A673 (cell line): ENCODE measurements around the gene TRPV5. TPM values are rescaled to one million over a fixed set of nuclear protein-coding genes. Genes with fewer than 3 reads are reported as not detected.

Experiments
- BruUV-seq: library from RNA; stranded (reverse); fragments of 400-500 nt; replicated peaks from 2 replicates; lab custom pipeline; 2021; lab: Mats Ljungman, UMichigan
- CTCF ChIA-PET: fragments of 300-600 bp; sonication (Branson Sonifier 250); formaldehyde crosslinking; loops from one replicate; lab custom pipeline; 2022; ENCODE audit warnings: antibody characterized with exemption; lab: Charles Lee
- POLR2A ChIA-PET: fragments of 300-600 bp; sonication (Branson Sonifier 250); formaldehyde crosslinking; loops from one replicate; lab custom pipeline; 2022; ENCODE audit warnings: antibody characterized with exemption; ENCODE audit not compliant: low non-redundant PET; lab: Charles Lee
- DNase-seq: peaks from one replicate; pipeline ENCODE4 v3.0.0-alpha.2; 2015; ENCODE audit warnings: low spot score
- H3K27ac ChIP-seq: fragments of 200-600 bp; sonication (generic); 2 replicates; pipeline ENCODE4 v1.5.1; 2016; ENCODE audit warnings: mixed run types, low read depth, mild to moderate bottlenecking, mixed read lengths, antibody characterized with exemption, low read length; ENCODE audit not compliant: poor library complexity, severe bottlenecking
- H3K27me3 ChIP-seq: fragments of 200-600 bp; sonication (generic); replicated peaks from 2 replicates; pipeline ENCODE4 v1.6.1; 2017; ENCODE audit warnings: mixed run types, low read depth, mild to moderate bottlenecking, mixed read lengths, antibody characterized with exemption, low read length; ENCODE audit not compliant: insufficient read depth, poor library complexity
- H3K36me3 ChIP-seq: fragments of 200-600 bp; sonication (generic); 2 replicates; pipeline ENCODE4 v1.6.1; 2016; ENCODE audit warnings: mixed run types, mild to moderate bottlenecking, mixed read lengths, antibody characterized with exemption, low read length; ENCODE audit not compliant: insufficient read depth, poor library complexity, severe bottlenecking
- H3K4me1 ChIP-seq: fragments of 200-600 bp; sonication (generic); 2 replicates; pipeline ENCODE4 v1.6.1; 2017; ENCODE audit warnings: mixed run types, mild to moderate bottlenecking, mixed read lengths, antibody characterized with exemption, low read length; ENCODE audit not compliant: insufficient read depth, poor library complexity, severe bottlenecking
- H3K4me3 ChIP-seq: fragments of 200-600 bp; sonication (generic); 2 replicates; pipeline ENCODE4 v1.5.1; 2016; ENCODE audit warnings: low read depth, mixed run types, mild to moderate bottlenecking, mixed read lengths, low read length; ENCODE audit not compliant: poor library complexity, severe bottlenecking
- H3K9me3 ChIP-seq: fragments of 200-600 bp; sonication (generic); 2 replicates; pipeline ENCODE4 v1.6.1; 2016; ENCODE audit warnings: mixed run types, low read depth, mild to moderate bottlenecking, mixed read lengths, antibody characterized with exemption, low read length; ENCODE audit not compliant: poor library complexity, severe bottlenecking
- EZH2 ChIP-seq: fragments of 200-600 bp; sonication (generic); IDR thresholded peaks from 2 replicates; pipeline ENCODE4 v1.6.1; 2017; ENCODE audit warnings: borderline replicate concordance, low read depth, mild to moderate bottlenecking, mixed read lengths, antibody characterized with exemption, low read length; ENCODE audit not compliant: poor library complexity, severe bottlenecking
- intact Hi-C: fragments of 100-400 bp; cut with micrococcal nuclease; formaldehyde crosslinking; loops from one replicate; pipeline ENCODE4 v1.10.0; 2022; ENCODE audit not compliant: unreplicated experiment
- total RNA-seq: library from RNA; stranded (reverse); gene quantifications from 2 replicates; pipeline ENCODE4 v1.2.3, GENCODE V29; 2021
- TF ChIP-seq, protein P1 (sequence below): fragments of 300-800, 200-600 bp; sonication (generic); conservative IDR thresholded peaks from 2 replicates; pipeline ENCODE4 v1.5.1; 2017; ENCODE audit warnings: low read depth, mild to moderate bottlenecking, antibody characterized with exemption, low read length, moderate library complexity, mixed read lengths

The TRPV5 gene
- total RNA-seq, 1 experiment from 2014 or later = not detected

DNA sequence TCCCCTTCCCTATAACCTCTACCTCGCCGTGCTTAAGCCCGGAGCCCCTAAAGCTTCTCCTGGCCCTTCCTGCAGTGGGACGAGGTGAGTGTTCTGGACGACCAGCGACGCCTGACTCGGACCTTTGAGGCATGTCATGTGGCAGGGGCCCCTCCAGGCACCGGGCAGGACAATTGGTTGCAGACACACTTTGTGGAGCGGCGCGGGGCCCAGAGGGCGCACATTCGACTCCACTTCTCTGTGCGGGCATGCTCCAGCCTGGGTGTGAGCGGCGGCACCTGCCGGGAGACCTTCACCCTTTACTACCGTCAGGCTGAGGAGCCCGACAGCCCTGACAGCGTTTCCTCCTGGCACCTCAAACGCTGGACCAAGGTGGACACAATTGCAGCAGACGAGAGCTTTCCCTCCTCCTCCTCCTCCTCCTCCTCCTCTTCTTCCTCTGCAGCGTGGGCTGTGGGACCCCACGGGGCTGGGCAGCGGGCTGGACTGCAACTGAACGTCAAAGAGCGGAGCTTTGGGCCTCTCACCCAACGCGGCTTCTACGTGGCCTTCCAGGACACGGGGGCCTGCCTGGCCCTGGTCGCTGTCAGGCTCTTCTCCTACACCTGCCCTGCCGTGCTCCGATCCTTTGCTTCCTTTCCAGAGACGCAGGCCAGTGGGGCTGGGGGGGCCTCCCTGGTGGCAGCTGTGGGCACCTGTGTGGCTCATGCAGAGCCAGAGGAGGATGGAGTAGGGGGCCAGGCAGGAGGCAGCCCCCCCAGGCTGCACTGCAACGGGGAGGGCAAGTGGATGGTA is 69.5 kb downstream of the TRPV5 start:
- TF ChIP-seq EZH2 = no peak
- TF ChIP-seq, protein P1, sequence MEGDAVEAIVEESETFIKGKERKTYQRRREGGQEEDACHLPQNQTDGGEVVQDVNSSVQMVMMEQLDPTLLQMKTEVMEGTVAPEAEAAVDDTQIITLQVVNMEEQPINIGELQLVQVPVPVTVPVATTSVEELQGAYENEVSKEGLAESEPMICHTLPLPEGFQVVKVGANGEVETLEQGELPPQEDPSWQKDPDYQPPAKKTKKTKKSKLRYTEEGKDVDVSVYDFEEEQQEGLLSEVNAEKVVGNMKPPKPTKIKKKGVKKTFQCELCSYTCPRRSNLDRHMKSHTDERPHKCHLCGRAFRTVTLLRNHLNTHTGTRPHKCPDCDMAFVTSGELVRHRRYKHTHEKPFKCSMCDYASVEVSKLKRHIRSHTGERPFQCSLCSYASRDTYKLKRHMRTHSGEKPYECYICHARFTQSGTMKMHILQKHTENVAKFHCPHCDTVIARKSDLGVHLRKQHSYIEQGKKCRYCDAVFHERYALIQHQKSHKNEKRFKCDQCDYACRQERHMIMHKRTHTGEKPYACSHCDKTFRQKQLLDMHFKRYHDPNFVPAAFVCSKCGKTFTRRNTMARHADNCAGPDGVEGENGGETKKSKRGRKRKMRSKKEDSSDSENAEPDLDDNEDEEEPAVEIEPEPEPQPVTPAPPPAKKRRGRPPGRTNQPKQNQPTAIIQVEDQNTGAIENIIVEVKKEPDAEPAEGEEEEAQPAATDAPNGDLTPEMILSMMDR = no peak
- Histone ChIP-seq H3K4me1 (no peaks in the 10 kb centered on the region), H3K27ac (no peak overlapping the region), H3K27me3 (peaks cover 40% of the 10 kb centered on the region), H3K9me3 (no peaks in the 10 kb centered on the region), H3K36me3 (no peaks in the 10 kb centered on the region), H3K4me3 (no peak overlapping the region)
- CTCF ChIA-PET = no interaction called here
- intact Hi-C loops = no loop called here
- BruUV-seq = no TSS peak
- POLR2A ChIA-PET = no interaction called here
- no peak for DNase-seq

DNA sequence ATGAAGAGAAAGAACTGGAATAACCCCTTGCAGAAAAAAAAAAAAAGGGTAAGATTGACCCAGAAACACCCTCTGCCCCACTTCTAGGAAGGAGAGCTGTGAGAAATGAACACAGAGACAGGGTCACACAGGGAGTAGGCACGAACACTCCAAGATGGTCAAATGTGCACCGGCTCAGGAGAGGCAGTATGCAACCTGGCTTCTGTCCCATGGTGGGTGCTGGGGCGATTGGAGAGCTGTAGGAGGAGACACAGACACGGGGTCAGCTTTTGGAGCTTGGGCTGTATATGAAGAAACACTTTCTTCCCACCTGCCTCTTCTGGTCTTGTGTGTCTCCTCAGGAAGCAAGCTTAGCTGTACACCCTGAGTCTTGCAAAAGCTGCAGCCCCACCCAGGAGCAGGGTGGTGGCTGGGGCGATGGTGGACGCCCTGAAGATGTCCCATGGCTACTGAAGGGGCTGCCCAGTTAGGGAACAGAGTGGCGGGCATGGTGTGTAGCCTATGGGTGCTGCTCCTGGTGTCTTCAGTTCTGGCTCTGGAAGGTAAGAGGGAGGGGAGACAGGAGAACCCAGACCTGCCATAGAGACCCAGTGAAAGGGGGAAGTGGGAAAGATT is 70.7 kb downstream of the TRPV5 start:
- Histone ChIP-seq H3K4me3 (no peak overlapping the region), H3K27ac (no peak overlapping the region), H3K36me3 (no peaks in the 10 kb centered on the region), H3K4me1 (no peaks in the 10 kb centered on the region), H3K9me3 (no peaks in the 10 kb centered on the region), H3K27me3 (peaks cover 45% of the 10 kb centered on the region)
- ChIA-PET CTCF (no interaction called here), POLR2A (no interaction called here)
- intact Hi-C loops = no loop called here
- TF ChIP-seq, protein P1 = no peak
- TF ChIP-seq EZH2 = no peak
- no TSS peak for BruUV-seq
- DNase-seq = no peak

DNA sequence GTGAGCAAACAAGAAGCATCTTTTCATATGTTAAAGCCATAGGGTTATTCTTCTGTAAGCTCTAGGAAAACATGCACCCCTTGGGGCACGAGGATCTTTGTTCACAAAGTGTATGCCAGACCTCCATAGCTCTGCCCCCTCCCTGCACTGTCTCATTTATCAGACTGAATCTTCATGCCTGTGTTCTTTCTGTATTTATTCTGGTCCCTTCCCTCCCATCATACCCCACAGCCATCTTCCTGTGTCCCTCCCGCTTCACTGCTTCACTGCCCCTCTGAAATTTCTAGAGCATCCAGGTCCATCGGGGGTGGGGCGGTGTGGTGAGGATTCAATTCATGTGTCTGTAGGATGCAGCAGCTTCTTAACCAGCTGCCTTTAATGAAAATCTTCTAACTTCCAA is 71.2 kb downstream of the TRPV5 start:
- Histone ChIP-seq H3K4me3 (no peak overlapping the region), H3K4me1 (no peaks in the 10 kb centered on the region), H3K27ac (no peak overlapping the region), H3K9me3 (no peaks in the 10 kb centered on the region), H3K27me3 (peaks cover 45% of the 10 kb centered on the region), H3K36me3 (no peaks in the 10 kb centered on the region)
- TF ChIP-seq EZH2 = no peak
- TF ChIP-seq, protein P1 = no peak
- ChIA-PET POLR2A (no interaction called here), CTCF (no interaction called here)
- DNase-seq = no peak
- intact Hi-C loops = no loop called here
- no TSS peak for BruUV-seq
